Transverse colon (tissue), 4 donors: ENCODE measurements around the gene CGB8.

ENCODE experiments used
- POLR2AphosphoS5 ChIP-seq, 3 donors: sonication (generic); formaldehyde crosslinking; IDR thresholded peaks; one replicate each; pipeline ENCODE4 v1.6.1; 2016; ENCODE audit warnings: antibody characterized with exemption in 3 of 3
- TF ChIP-seq, protein P1 (sequence below), 5 experiments: fragments of 200-600 bp in 3 of 5; fragments of 450-650 bp in 2 of 5; sonication (generic) in 3 of 5; IDR thresholded peaks; 1 replicate in 2 of 5; 2 replicates in 3 of 5; pipeline ENCODE4 v1.5.1; 2016 to 2017; ENCODE audit warnings: antibody characterized with exemption in 5 of 5, inconsistent platforms in 3 of 5, mild to moderate bottlenecking in 2 of 5, moderate library complexity in 1 of 5

DNA sequence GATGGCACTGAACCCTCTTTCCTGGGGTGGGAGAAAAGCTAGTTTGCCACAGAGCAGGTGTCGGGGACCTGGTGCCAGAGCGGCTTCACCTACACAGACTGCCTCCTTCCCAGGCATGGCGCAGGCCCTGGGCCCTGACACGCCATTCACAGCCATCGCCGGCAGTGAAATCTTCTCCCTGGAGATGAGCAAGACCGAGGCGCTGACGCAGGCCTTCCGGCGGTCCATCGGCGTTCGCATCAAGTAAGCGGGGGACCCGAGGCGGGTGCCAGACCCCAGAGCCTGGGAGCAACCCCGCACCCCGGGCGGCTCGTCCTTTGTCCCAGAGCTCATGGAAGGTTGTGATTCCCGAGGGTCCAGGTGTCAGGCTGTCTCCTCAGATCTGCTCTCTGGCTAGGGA, 42.0 kb downstream of the CGB8 start:
- no peak for TF ChIP-seq POLR2AphosphoS5 (IDR thresholded peaks at IDR 0.05)
- TF ChIP-seq, protein P1, sequence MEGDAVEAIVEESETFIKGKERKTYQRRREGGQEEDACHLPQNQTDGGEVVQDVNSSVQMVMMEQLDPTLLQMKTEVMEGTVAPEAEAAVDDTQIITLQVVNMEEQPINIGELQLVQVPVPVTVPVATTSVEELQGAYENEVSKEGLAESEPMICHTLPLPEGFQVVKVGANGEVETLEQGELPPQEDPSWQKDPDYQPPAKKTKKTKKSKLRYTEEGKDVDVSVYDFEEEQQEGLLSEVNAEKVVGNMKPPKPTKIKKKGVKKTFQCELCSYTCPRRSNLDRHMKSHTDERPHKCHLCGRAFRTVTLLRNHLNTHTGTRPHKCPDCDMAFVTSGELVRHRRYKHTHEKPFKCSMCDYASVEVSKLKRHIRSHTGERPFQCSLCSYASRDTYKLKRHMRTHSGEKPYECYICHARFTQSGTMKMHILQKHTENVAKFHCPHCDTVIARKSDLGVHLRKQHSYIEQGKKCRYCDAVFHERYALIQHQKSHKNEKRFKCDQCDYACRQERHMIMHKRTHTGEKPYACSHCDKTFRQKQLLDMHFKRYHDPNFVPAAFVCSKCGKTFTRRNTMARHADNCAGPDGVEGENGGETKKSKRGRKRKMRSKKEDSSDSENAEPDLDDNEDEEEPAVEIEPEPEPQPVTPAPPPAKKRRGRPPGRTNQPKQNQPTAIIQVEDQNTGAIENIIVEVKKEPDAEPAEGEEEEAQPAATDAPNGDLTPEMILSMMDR (IDR thresholded peaks at IDR 0.05), result no peak
